Measurements from ENCODE around the gene RNU2-63P.
"Not testable (repeated sequence)": the region's sequence is repeated elsewhere in the genome, so short reads cannot be mapped to it uniquely, and the experiment has no call there.

The RNU2-63P gene

GRCh38 chr2:88027697-88028389 lies 11.5 kb upstream of the RNU2-63P start:
- DNase-seq = no peak

GRCh38 chr2:88024509-88024908 lies 8.2 kb upstream of the RNU2-63P start:
- DNase-seq = no peak

DNA sequence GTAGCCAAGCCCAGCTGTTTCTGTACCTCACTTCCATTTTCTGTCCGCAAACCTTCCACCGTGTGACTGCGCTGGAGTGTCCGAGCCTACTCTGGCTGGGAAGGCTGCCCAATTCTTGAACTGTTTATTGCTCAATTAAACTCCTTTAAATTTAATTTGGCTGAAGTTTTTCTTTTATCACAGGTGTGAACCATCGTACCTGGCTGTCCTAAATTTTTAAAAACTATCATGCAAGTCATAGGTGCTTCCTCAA lies 6.2 kb upstream of the RNU2-63P start:
- no peak for DNase-seq

GRCh38 chr2:88019985-88020384 lies 3.6 kb upstream of the RNU2-63P start:
- no peak for DNase-seq

DNA sequence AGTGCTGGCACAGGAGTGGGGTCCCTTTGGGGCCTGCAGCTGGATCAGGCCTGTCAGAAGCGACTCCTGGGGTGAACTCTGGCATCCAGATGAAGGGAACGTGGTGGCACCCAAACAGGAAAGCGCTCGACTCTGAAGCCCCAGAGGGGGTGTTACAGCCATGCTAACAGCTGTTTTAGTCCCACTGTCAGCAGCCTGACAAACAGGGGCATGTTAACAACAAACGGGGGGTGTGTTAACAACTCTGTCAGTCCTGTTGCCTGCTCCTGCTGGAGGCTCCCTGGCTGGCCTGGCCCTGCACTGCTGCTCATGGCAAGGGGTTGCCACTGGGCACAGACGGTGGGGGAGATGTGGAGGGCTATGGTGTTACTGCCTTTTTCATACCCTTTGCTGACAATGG lies 2.6 kb upstream of the RNU2-63P start:
- DNase-seq = no peak

DNA sequence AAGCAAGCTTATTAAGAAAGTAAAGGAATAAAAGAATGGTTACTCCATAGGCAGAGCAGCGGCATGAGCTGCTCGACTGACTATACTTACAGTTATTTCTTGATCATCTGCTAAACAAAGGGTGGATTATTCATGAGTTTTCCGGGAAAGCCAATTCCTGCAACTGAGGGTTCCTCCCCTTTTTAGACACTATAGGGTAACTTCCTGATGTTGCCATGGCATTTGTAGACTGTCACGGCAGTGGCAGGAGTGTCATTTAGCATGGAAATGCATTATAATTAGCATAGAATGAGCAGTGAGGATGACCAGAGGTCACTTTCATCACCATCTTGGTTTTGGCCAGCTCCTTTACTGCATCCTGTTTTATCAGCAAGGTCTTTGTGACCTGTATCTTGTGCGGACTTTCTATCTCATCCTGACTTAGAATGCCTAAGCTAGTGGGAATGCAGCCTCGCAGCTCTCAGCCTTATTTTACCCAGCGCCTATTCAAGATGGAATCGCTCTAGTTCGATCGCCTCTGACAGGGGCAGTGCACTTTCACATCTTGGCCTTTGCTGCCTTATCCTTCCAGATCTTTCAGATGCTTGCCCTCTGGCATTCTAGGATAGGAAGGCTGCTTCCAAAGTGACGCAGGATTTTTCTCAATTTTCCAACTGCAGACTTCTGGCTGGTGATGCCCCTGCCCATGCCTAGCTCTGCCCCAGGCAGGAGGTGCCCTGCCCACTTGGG lies 1.9 kb upstream of the RNU2-63P start:
- not testable (repeated sequence) for DNase-seq

GRCh38 chr2:88017780-88018038 lies 1.4 kb upstream of the RNU2-63P start:
- DNase-seq = not testable (repeated sequence)

- peak; percentile 30 for DNase-seq
These were observed 823 bp upstream of the RNU2-63P start for GRCh38 chr2:88016960-88017779.

- DNase-seq = no peak
These were observed 5.3 kb downstream of the RNU2-63P start for GRCh38 chr2:88011011-88011410.

- DNase-seq = no peak
These were observed 6.2 kb downstream of the RNU2-63P start for GRCh38 chr2:88010136-88010535.

- DNase-seq = no peak
These were observed 9.4 kb downstream of the RNU2-63P start for GRCh38 chr2:88006912-88007439.

GRCh38 chr2:88005776-88006175 lies 10.6 kb downstream of the RNU2-63P start:
- no peak for DNase-seq

DNA sequence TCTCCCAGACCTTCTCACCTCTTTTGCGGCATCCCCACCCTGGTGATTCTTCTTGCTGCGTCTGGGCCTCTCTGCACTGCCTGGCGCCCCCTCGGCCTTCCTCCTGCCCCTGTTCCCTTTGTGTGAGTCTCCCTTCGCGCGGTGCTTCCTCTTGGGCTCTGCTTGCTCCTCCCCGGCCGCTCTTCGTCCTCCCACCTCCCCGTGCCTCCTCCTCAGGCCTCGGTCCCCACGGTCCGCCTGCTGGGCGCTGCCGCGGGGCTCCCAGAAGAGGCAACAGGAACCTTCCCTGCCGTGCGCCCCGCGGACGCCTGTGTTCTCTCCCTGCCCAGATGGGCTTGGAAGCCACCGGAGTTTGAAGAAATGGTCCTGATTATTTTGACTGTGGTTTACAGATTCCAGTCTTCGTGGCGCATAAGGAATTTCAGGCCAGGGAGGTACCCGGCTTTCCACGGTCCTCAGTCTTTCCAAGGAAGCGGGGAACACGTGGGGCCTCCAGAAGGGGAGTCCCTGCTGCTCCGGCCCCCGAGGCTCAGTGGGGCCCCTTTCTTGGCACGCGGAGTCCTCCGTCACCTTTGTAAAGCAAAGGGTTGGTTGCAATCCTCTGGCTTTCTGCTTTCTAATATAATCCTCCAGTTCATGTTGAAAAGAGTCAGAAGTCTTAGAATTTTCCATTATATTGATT lies 13.1 kb downstream of the RNU2-63P start:
- no peak for DNase-seq

DNA sequence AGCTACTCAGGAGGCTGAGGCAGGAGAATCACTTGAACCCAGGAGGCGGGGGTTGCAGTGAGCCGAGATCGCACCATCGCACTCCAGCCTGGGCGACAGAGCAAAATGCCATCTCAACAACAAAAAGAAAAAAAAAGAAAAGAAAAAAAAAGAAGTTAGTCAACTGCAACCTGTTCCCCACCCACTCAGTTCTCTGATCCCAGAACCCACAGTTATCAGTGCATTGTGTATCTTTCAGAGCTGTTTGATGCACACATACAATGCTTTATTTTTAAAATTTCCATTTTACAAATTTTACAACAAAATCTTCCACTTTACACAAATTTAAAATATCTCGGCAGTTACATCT lies 14.0 kb downstream of the RNU2-63P start:
- DNase-seq = no peak

GRCh38 chr2:88000474-88000873 lies 15.9 kb downstream of the RNU2-63P start:
- not testable (repeated sequence) for DNase-seq

- no peak for DNase-seq
These were observed 19.8 kb downstream of the RNU2-63P start for GRCh38 chr2:87996570-87996969.

- no peak for DNase-seq
These were observed 20.6 kb downstream of the RNU2-63P start for GRCh38 chr2:87995756-87996155.

DNA sequence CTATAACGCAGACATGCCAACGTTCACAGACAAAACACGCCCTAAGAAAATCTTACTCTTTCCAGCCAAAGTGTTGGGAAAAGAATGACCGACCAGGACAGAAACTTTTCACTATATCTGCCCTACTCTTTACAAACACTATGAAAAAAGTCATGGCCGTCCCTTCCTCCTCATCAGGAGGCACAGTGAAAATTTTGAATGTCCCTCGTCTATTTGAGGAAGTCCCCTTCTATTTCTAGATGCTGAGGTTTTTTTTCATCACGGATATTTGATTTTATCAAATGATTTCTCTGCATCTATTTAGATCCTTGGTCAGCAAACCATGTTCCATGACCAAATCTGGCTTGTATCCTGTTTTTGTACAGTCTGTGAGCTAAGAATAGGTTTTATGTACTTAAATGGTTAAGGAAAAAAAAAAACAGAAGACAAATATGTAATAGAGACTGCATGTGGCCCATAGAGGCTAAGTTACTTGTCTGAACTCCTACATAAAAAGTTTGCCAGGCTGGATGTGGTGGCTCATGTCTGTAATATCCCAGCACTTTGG lies 22.0 kb downstream of the RNU2-63P start:
- DNase-seq = not testable (repeated sequence)

DNA sequence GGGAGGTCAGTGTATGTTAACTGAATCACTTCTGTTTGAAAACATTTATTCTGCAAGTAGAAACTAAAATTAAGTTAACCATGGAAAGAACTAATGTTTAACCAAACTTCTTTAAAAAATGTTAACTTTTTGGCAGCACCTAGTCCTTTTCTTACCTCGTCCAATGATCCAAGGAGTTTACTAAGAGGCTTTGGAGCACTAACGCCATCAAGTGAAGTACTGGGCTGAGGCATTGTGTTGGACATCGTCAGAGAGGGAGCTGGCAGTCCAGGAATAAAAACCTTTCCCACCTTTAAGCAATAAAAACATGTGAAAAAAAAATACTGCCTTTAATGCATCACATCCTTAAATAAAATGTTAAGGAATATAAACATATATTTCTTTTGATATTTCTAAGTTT lies 23.8 kb downstream of the RNU2-63P start:
- DNase-seq = not testable (repeated sequence)

- not testable (repeated sequence) for DNase-seq
These were observed 28.9 kb downstream of the RNU2-63P start for GRCh38 chr2:87987473-87987872.

GRCh38 chr2:87985902-87986301 lies 30.4 kb downstream of the RNU2-63P start:
- not testable (repeated sequence) for DNase-seq

DNA sequence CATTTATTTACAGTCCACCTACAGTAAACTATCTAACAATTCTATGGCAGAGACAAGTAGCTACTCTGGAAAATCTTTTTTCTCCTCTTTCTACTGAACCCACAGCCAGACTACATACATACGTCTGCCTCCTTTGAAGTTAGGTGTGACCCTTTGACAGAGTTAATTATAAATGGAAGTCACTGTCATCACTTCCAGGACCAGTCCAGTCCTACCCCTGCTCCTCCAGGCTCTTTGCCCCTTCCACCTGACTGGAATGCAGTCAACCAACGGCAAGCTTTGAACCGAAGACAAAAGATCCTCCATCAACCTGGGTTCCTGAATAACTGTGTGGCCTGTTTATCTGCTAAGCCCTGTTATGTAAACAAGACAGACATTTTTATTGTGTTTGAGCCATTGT lies 35.2 kb downstream of the RNU2-63P start:
- DNase-seq = not testable (repeated sequence)

GRCh38 chr2:87972385-87972784 lies 44.0 kb downstream of the RNU2-63P start:
- not testable (repeated sequence) for DNase-seq

Data from NCI-H524 treated with DMSO at 0.1 percent for 48 hours (cell line).